Esophagus (tissue), 2 donors: ENCODE results near the gene UBTD2. TPM values are rescaled to one million over a fixed set of nuclear protein-coding genes. Genes with fewer than 3 reads are reported as not detected.
"Not testable (repeated sequence)": the region's sequence is repeated elsewhere in the genome, so short reads cannot be mapped to it uniquely, and the experiment has no call there.

Experiments used
- H3K27ac ChIP-seq, 2 donors: one replicate each; pipeline ENCODE4 v1.5.1; 2013; ENCODE audit warnings: low read depth in 2 of 2, mild to moderate bottlenecking in 2 of 2, inconsistent platforms in 1 of 2, low read length in 1 of 2, moderate library complexity in 1 of 2
- H3K27me3 ChIP-seq, 2 donors: one replicate each; pipeline ENCODE4 v1.6.1; 2013; ENCODE audit warnings: low read length in 2 of 2, control low read depth in 1 of 2, mild to moderate bottlenecking in 1 of 2; ENCODE audit not compliant: insufficient read depth in 2 of 2, control insufficient read depth in 1 of 2
- H3K36me3 ChIP-seq, 2 donors: one replicate each; pipeline ENCODE4 v1.6.1; 2013; ENCODE audit warnings: low read length in 1 of 2; ENCODE audit not compliant: control insufficient read depth in 2 of 2, insufficient read depth in 2 of 2
- H3K4me1 ChIP-seq, 2 donors: one replicate each; pipeline ENCODE4 v1.6.1; 2013; ENCODE audit warnings: low read length in 1 of 2; ENCODE audit not compliant: control insufficient read depth in 2 of 2, insufficient read depth in 2 of 2
- H3K4me3 ChIP-seq, 2 donors: one replicate each; pipeline ENCODE4 v1.5.1; 2013; ENCODE audit warnings: low read length in 2 of 2, mild to moderate bottlenecking in 2 of 2, low read depth in 1 of 2, moderate library complexity in 1 of 2
- H3K9me3 ChIP-seq, 2 donors: one replicate each; pipeline ENCODE4 v1.6.1; 2013; ENCODE audit warnings: mild to moderate bottlenecking in 2 of 2, low read depth in 1 of 2, low read length in 1 of 2, moderate library complexity in 1 of 2; ENCODE audit not compliant: control insufficient read depth in 2 of 2, insufficient read depth in 1 of 2
- WGBS, 2 donors: extraction: QIAGEN DNeasy Blood & Tissue Kit; methylation state at CpG; one replicate each; pipeline ENCODE4 v1.1.7; 2013; 5-methylcytosine and 5-hydroxymethylcytosine counted together
- polyA plus RNA-seq, 2 donors: library from polyadenylated mRNA; stranded (reverse); fragments of 200-250 nt; gene quantifications; one replicate each; pipeline ENCODE4 v1.2.3, GENCODE V29; 2013
- donor health status: healthy with polysubstance abuse.
- donor health status: Bipolar disorder and iron deficiency.

Gene UBTD2
- polyA plus RNA-seq, 2 donors: 5.8 to 6.5 TPM

DNA sequence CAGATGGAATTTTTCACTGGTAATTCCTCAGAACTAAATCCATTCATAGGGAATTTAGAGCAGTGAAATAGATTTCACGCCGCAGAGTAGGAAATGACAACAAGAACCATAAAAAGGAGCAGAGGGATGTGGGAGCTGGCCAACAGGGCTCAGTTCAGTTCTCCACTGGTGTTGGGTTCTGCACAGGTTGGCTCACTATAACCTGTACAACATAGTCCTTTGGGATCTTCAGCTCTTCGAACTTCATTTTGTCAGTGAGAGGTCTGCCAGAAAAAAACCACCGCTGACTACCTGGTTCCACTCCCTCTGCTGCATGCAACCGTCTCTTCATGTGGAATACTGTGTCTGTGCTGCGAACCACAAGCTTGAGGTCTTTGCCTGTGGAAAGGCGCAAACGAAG, 71.9 kb downstream of the UBTD2 start:
- Histone ChIP-seq H3K9me3 (no peaks in the 10 kb centered on the region), H3K4me1 (no peaks in the 10 kb centered on the region), H3K27me3 (no peaks in the 10 kb centered on the region), H3K27ac (no peak overlapping the region), H3K4me3 (no peak overlapping the region), H3K36me3 (peaks cover 4 to 7% of the 10 kb centered on the region in 2 donors)
- WGBS, 2 donors: 94 to 99% methylated on average over 8 of the region's 8 CpGs

DNA sequence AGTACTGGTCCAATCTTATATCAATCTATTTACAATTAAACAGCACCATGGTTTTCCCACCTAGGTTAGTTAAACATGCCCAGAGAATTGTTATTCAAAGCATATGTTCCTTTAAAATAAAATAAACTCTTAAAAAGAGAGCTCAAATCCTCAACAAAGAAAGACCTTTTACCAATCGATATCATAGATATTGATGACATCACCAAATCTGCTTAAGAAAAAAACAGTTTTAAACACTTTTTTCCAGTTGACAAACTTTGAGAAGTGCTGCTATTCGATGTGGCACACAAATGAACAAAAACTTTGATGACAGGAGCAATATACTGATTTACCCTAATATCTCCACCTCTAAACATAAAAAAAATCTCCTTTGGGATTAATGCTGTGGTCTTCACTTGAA, 73.8 kb downstream of the UBTD2 start:
- no peak overlapping the region for H3K4me3 ChIP-seq
- H3K27me3 ChIP-seq: no peaks in the 10 kb centered on the region
- H3K27ac ChIP-seq: no peak overlapping the region
- peaks cover 4 to 7% of the 10 kb centered on the region in 2 donors for H3K36me3 ChIP-seq
- no peaks in the 10 kb centered on the region for H3K9me3 ChIP-seq
- 93 to 96% methylated on average over 2 of the region's 2 CpGs for WGBS, 2 donors
- no peaks in the 10 kb centered on the region for H3K4me1 ChIP-seq

DNA sequence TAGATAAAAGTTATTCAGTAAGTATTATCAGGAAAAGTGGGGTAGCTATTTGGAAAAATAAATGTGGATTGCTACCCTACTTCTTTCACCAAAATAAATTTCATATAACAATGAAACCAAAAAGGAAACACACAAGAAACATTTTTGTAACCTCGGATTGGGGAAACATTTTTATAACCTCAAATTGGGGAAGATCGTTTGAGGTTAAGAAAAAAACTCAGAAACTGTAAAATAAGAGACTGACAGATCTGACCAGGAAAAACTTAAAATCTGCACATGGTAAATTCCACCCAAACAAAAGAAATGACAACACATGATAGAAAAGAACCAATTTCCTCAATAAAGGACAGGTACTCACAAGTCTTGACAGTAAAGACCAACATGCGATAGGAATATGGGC, 76.1 kb downstream of the UBTD2 start:
- no peak overlapping the region for H3K4me3 ChIP-seq
- H3K4me1 ChIP-seq: peaks cover 0 to 2% of the 10 kb centered on the region in 2 donors
- no peaks in the 10 kb centered on the region for H3K9me3 ChIP-seq
- H3K27me3 ChIP-seq: no peaks in the 10 kb centered on the region
- 54 to 62% methylated on average over 3 of the region's 3 CpGs for WGBS, 2 donors
- H3K27ac ChIP-seq: no peak overlapping the region
- peaks cover 0 to 4% of the 10 kb centered on the region in 2 donors for H3K36me3 ChIP-seq

DNA sequence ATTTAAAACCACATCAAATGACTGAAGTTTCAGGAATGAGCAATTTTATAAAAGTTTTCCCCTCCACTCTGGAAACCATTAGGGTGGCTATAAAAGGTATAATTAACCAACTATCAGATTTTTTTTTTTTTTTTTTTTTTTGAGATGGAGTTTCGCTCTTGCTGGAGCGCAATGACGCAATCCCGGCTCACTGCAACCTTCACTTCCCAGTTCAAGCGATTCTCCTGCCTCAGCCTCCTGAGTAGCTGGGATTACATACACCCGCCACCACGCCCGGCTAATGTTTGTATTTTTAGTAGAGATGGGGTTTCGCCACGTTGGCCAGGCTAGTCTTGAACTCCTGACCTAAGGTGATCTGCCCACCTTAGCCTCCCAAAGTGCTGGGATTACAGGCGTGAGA, 77.6 kb downstream of the UBTD2 start:
- H3K27me3 ChIP-seq, H3K27ac ChIP-seq, H3K4me1 ChIP-seq, H3K4me3 ChIP-seq, H3K9me3 ChIP-seq, H3K36me3 ChIP-seq: not testable (repeated sequence)
- WGBS, 2 donors: 93 to 95% methylated on average over 11 of the region's 11 CpGs

DNA sequence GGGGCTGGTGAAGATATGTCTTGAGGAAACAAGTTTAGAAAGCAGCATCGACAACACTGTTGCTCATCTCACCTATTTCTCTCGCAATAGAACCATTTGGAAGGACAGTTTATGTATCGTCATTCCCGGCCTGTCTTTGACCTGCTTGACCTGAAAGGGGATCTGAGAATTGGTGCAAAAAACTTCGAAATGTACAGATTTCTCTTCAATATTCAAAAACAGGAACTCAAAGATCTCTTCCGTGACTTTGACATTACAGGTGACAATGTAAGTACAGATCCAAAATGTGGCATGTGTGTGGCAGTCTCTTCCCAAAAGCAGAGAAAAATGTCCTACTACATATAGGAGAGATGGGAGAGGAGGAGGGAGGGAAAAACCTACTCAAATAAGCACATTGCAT, 83.1 kb downstream of the UBTD2 start:
- Histone ChIP-seq H3K4me1 (peaks cover 0 to 2% of the 10 kb centered on the region in 2 donors), H3K27me3 (peaks cover 0 to under 1% of the 10 kb centered on the region in 2 donors), H3K4me3 (no peak overlapping the region), H3K36me3 (no peaks in the 10 kb centered on the region), H3K27ac (no peak overlapping the region), H3K9me3 (peaks cover 0 to 3% of the 10 kb centered on the region in 2 donors)
- WGBS, 2 donors: 86 to 90% methylated on average over 6 of the region's 6 CpGs

DNA sequence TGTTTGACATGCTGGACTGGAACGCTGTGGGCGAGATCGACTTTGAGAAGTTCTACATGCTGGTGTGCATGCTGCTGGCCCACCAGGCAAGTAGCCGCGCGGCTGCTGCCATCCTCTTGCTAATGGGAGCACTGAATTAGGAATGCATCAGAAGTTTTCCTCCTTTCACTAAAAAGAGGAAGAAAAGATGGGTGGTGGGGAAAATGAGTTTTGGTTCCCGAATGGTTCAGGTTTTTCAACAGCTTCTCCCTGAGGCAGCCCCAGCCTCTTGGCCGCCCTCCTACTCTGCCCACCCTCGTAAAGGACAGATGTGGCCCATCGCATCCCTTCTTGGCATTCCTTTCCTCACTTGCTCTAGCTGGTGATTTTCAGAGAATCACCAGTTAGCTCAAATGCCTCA, 84.1 kb downstream of the UBTD2 start:
- peaks cover 0 to 2% of the 10 kb centered on the region in 2 donors for H3K27me3 ChIP-seq
- H3K4me1 ChIP-seq: peaks cover 0 to 2% of the 10 kb centered on the region in 2 donors
- no peak overlapping the region for H3K27ac ChIP-seq
- H3K36me3 ChIP-seq: no peaks in the 10 kb centered on the region
- WGBS, 2 donors: 85 to 86% methylated on average over 10 of the region's 10 CpGs
- H3K9me3 ChIP-seq: peaks cover 0 to 3% of the 10 kb centered on the region in 2 donors
- no peak overlapping the region for H3K4me3 ChIP-seq

DNA sequence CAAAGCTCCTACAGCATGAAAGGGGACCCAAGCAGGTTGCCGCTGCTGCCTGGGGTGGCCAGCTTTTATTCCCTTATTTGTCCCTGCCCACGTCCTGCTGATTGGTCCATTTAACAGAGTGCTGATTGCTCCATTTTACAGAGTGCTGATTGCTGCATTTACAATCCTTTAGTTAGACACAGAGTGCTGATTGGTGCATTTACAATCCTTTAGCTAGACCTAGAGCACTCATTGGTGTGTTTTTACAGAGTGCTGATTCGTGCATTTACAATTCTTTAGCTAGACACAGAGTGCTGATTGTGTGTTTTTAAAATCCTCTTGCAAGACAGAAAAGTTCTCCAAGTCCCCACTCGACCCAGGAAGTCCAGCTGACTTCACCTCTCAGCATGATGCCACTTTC, 85.8 kb downstream of the UBTD2 start:
- 77 to 81% methylated on average over 4 of the region's 4 CpGs for WGBS, 2 donors
- H3K36me3 ChIP-seq, H3K27me3 ChIP-seq, H3K27ac ChIP-seq, H3K9me3 ChIP-seq, H3K4me3 ChIP-seq, H3K4me1 ChIP-seq: not testable (repeated sequence)

DNA sequence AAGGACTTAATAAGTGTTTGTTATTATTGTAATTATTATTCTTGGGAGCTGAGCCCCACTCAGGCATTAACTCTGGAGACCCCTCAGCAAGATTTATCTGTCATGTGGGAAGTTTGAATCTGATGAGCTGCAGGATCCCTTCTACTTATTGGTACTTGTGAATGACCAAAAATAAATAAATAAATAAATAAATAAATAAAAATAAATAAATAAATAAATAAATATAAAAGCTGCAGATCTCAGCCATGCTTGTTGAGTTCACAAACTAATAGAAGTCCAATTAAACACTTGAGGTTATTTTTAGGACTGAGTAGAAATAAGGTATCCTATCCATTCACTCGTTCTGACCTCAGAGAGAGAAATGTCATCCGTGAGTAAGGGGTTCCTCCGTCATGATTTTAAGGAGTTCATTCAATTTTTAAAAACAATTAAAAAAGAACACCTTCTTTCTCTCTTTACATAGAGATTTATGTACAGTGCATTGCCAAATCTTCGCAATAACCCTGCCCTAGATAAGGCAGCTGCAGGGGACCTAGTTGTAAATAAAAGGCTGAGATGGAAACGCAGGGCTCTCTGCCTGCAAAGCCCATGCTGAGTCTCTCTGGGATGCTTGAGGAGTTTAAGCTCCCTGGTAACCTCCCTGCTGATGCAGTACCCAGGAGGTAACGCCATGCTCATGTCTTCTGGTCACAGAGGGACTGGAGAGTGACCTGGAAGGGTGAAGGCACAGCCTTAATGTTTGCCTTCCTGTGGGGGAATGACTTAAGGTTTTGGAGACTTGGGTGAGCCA, 88.4 kb downstream of the UBTD2 start:
- H3K36me3 ChIP-seq: no peaks in the 10 kb centered on the region

DNA sequence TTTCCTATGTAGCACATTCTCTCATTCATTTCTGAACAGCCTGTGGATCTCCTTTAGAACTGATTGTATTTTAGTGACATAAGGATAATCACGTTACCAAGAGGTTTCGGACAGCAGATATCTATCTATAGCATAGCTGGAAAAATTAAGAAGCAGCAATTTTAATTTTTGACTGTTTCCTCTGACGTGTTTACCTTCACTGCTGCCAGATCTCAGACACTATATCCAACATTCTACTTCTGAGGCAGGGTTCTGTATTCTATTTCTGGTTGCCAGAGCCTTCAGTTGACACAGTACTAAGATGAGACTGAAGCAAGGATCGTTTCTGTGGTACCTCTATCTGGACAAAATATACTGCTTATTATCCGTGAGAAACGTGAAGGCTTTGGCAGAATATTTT, 89.7 kb downstream of the UBTD2 start, which contains the start of gene EFCAB9:
Gene EFCAB9 (plus strand): TSS at position 301 of the 400 bp plus-strand sequence. CDS start 1 bp downstream, at position 302.
- Histone ChIP-seq H3K4me1 (no peaks in the 10 kb centered on the region), H3K27me3 (peaks cover 0 to 2% of the 10 kb centered on the region in 2 donors), H3K9me3 (peaks cover 0 to 3% of the 10 kb centered on the region in 2 donors), H3K27ac (no peak within 1 kb of the TSS), H3K4me3 (no peak within 1 kb of the TSS), H3K36me3 (no peaks in the 10 kb centered on the region)
- 74 to 79% methylated on average over 6 of the region's 6 CpGs for WGBS, 2 donors

More for the DNA sequence above, 88.4 kb downstream of the UBTD2 start:
- H3K4me1 ChIP-seq: no peaks in the 10 kb centered on the region
- H3K9me3 ChIP-seq: peaks cover 0 to 3% of the 10 kb centered on the region in 2 donors
- H3K27me3 ChIP-seq: peaks cover 0 to 2% of the 10 kb centered on the region in 2 donors
- 75% methylated on average over 6 of the region's 6 CpGs for WGBS, 2 donors
- H3K4me3 ChIP-seq: no peak overlapping the region
- no peak overlapping the region for H3K27ac ChIP-seq
